Cardiac muscle cell (in vitro differentiated cells and primary cell): ENCODE data around the gene HNRNPUL2. TPM values are rescaled to one million over a fixed set of nuclear protein-coding genes. Genes with fewer than 3 reads are reported as not detected.

Source experiments
- DNase-seq, 2 donors: peaks; one replicate each; pipeline versions ENCODE4 v3.0.0 to v3.0.0-alpha.2; 2010 to 2017; ENCODE audit warnings: low read depth in 1 of 2, low spot score in 1 of 2
- H3K27ac ChIP-seq: fragments of 200-600 bp; sonication (generic); 2 replicates; pipeline ENCODE4 v1.5.1; 2016
- H3K27me3 ChIP-seq: fragments of 200-600 bp; sonication (generic); 2 replicates; pipeline ENCODE4 v1.6.0; 2016; ENCODE audit warnings: control low read depth
- H3K36me3 ChIP-seq: fragments of 200-600 bp; sonication (generic); 2 replicates; pipeline ENCODE4 v1.5.1; 2016; ENCODE audit warnings: control low read depth
- H3K4me1 ChIP-seq: fragments of 200-600 bp; sonication (generic); 2 replicates; pipeline ENCODE4 v1.8.1; 2017; ENCODE audit warnings: low read depth, mild to moderate bottlenecking, mixed run types
- H3K4me3 ChIP-seq: fragments of 200-600 bp; sonication (generic); 2 replicates; pipeline ENCODE4 v1.5.1; 2016; ENCODE audit warnings: mild to moderate bottlenecking
- H3K9me3 ChIP-seq: fragments of 200-600 bp; sonication (generic); 2 replicates; pipeline ENCODE4 v1.5.1; 2017; ENCODE audit warnings: low read depth, mild to moderate bottlenecking, control low read depth
- CTCF ChIP-seq: IDR thresholded peaks from 2 replicates; pipeline ENCODE4 v1.5.1; 2012; ENCODE audit warnings: low read depth, mild to moderate bottlenecking, low read length
- polyA plus RNA-seq: library from polyadenylated mRNA; unstranded; fragments of >200 nt; fragmentation: Nextera tagmentation; extraction: Ambion mirVana; gene quantifications from 2 replicates; pipeline ENCODE4 v1.2.1, GENCODE V29; 2016
- total RNA-seq: library from RNA; depleted of rRNA; stranded (reverse); fragments of >200 nt; gene quantifications from 2 replicates; pipeline ENCODE4 v1.2.3, GENCODE V29; 2016

Gene HNRNPUL2
- total and polyA plus RNA-seq, 2 experiments from 2014 or later, result 3.2 to 20.0 TPM

DNA sequence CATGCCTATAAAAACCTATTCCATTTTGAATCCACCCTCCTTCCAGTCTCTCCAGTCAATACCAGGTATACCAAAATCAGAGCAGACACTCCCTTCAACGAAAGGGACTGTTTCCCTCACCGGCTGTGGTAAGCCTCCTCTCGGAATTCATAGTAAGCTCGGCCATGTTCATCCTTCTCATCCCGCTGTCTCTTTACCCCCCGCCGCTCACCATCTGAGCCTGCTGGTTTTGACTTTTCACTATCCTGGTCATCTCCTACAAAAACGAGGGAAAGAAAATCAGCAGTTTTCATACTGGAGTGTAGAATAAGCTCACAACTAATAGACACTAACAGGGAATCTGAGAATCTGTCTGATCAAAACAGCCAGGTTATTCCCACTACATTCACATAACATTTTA lies 3.1 kb downstream of the HNRNPUL2 start:
- Histone ChIP-seq H3K27me3 (no peaks in the 10 kb centered on the region), H3K36me3 (peaks cover 47% of the 10 kb centered on the region), H3K4me3 (no peak overlapping the region), H3K9me3 (no peaks in the 10 kb centered on the region), H3K27ac (no peak overlapping the region), H3K4me1 (peaks cover 8% of the 10 kb centered on the region)
- no peak for DNase-seq
- no peak for TF ChIP-seq CTCF

GRCh38 chr11:62721994-62722393 lies 5.3 kb downstream of the HNRNPUL2 start:
- H3K27me3 ChIP-seq, result no peaks in the 10 kb centered on the region
- H3K27ac ChIP-seq, result peak overlapping the region; percentile 14
- peaks cover 8% of the 10 kb centered on the region for H3K4me1 ChIP-seq
- DNase-seq, result peak; percentile 23 to 43
- H3K36me3 ChIP-seq, result peaks cover 67% of the 10 kb centered on the region
- H3K4me3 ChIP-seq, result no peak overlapping the region
- TF ChIP-seq CTCF, result no peak
- H3K9me3 ChIP-seq, result no peaks in the 10 kb centered on the region

DNA sequence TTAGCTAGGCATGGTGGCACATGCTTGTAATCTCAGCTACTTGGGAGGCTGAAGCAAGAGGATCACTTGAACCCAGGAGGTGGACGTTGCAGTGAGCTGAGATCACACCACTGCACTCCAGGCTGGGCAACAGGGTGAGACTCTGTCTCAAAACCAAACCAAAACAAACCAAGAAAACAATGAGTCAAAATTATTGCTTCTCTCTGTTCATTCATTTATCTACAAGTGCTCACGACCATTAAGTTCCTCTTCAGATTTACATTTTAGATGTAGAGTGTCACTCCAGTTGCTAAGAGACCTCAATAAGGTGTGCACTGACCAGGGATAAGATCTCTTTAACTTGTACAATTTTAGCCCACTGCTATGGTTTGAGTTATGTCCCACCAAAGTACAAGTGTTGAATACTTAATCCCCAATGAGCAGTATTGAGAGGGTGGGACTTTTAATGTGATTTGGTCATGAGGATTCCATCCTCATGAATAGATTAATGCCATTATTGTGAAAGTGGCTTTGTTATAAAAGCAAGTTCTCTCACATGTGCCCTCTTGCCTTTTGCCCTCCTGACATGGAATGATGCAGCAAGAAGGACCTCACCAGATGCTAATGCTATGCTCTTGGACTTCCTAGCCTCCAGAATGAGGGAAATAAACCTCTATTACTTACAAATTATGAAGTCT lies 7.8 kb downstream of the HNRNPUL2 start:
- H3K4me1 ChIP-seq, result no peaks in the 10 kb centered on the region
- no peak overlapping the region for H3K27ac ChIP-seq
- H3K27me3 ChIP-seq, result no peaks in the 10 kb centered on the region
- H3K4me3 ChIP-seq, result no peak overlapping the region
- TF ChIP-seq CTCF, result no peak
- no peak for DNase-seq
- no peaks in the 10 kb centered on the region for H3K9me3 ChIP-seq
- H3K36me3 ChIP-seq, result peaks cover 93% of the 10 kb centered on the region

DNA sequence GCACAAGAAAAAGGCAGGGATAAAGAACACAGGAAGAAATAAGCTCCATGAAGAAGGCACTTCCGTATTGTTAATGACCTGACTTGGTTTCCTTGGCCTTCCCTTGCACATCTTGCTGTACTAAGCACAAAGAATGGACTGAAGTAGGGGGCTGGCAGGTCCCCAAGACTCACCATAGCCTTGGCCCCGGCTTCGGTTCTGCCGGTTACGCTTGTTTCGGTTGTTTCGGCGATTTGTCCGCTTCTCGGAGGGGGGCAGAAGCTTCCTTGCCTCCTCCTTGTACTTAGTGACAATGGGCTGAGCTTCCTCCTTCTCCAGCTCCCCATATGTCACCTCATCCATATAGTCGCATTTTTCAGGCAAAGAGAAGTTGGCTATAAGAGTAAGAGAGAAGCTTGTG lies 10.4 kb downstream of the HNRNPUL2 start:
- DNase-seq, result no peak
- Histone ChIP-seq H3K27ac (no peak overlapping the region), H3K4me1 (no peaks in the 10 kb centered on the region), H3K36me3 (peaks cover 93% of the 10 kb centered on the region), H3K9me3 (no peaks in the 10 kb centered on the region), H3K4me3 (no peak overlapping the region), H3K27me3 (no peaks in the 10 kb centered on the region)
- TF ChIP-seq CTCF, result no peak

- no peak for TF ChIP-seq CTCF
- Histone ChIP-seq H3K4me3 (no peak overlapping the region), H3K27me3 (no peaks in the 10 kb centered on the region), H3K36me3 (peaks cover 91% of the 10 kb centered on the region), H3K27ac (no peak overlapping the region), H3K9me3 (no peaks in the 10 kb centered on the region), H3K4me1 (no peaks in the 10 kb centered on the region)
- no peak for DNase-seq
These were observed 11.1 kb downstream of the HNRNPUL2 start for GRCh38 chr11:62716206-62716605.
